Measurements from ENCODE around the gene TMEM254. TPM values are rescaled to one million over a fixed set of nuclear protein-coding genes. Genes with fewer than 3 reads are reported as not detected.

TMEM254 gene
- total and polyA plus RNA-seq, 2 of the 4 experiments (the other 2 are of a cell fraction) = 4.7 to 10.7 TPM

DNA sequence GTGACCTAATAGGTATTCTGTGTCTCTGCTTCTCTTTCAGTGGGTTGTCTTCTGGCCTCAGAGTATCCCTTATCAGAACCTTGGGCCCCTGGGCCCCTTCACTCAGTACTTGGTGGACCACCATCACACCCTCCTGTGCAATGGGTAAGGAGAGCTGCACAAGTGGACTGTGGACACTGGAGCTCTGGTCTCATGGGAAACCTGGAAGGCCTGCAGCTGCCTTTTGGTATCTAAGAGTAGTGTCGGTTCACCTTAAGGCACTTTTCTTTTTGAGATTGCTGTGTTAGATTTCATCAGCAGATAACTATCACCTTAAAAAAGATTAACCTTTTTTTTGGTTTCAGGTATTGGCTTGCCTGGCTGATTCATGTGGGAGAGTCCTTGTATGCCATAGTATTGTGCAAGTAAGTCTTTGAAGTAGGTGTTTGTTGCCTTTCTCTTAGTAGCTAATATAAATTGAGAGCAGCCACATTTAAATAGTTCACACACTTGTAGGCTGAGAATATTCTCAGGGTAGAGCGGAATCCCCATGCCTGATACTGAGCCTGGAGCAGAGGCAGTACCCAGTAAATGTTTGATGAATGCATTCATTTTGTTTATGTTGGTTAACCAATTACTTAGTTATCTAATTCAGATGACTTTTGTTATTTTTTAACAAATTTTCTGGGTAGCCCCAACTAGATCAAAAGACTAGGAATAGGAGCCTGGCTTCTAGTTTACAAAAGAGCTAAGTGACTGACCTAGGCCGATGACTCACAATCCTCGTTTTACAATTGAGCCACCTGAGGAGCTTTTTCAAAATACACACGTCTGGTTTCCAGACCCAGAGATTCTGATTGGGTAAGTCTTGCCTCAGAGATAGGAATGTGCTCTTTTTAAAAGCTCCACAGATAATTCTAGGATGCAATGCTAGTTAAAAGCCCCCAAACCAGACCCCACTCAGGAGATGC, 3.6 kb downstream of the TMEM254 start:
- H2BK15ac ChIP-seq (ENCODE audit: low read depth, low read length) = no peak overlapping the region
- H2BK5ac ChIP-seq (ENCODE audit: low read depth, low read length, poor library complexity, severe bottlenecking) = no peak overlapping the region
- no peak overlapping the region for H3K4me3 ChIP-seq (ENCODE audit: insufficient read depth, low read depth, low read length)
- no peak overlapping the region for H4K5ac ChIP-seq (ENCODE audit: low read depth, low read length)
- no peak overlapping the region for H3K4ac ChIP-seq (ENCODE audit: low read depth, low read length)
- no peak overlapping the region for H2BK120ac ChIP-seq (ENCODE audit: low read depth, low read length)
- no peaks in the 10 kb centered on the region for H4K20me1 ChIP-seq (ENCODE audit: insufficient read depth, low read length)
- H3K23ac ChIP-seq (ENCODE audit: low read depth, low read length) = no peak overlapping the region
- H2AK9ac ChIP-seq (replicated peaks; ENCODE audit: low read depth, low read length, poor library complexity) = no peak overlapping the region
- in situ Hi-C loops (cut with MboI; ENCODE audit: low sequenced_read_pairs) = no loop called here
- H2AFZ ChIP-seq (replicated peaks; ENCODE audit: low read length, poor library complexity) = no peak overlapping the region
- H3K79me1 ChIP-seq (ENCODE audit: low read depth in 1 of 2, low read length in 2 of 2) = peaks cover 0 to 10% of the 10 kb centered on the region in 2 experiments; a peak in 3 of 4 replicates
- H3K14ac ChIP-seq (replicated peaks; ENCODE audit: low read depth, low read length) = no peak overlapping the region
- no peak overlapping the region for H4K8ac ChIP-seq (ENCODE audit: low read depth in 2 of 2, low read length in 2 of 2)
- no peak overlapping the region for H3K56ac ChIP-seq (ENCODE audit: extremely low read depth, insufficient read depth, low read length)
- no peak overlapping the region for H3K4me2 ChIP-seq (ENCODE audit: low read depth, low read length)
- H3K9ac ChIP-seq (ENCODE audit: low read depth, low read length) = no peak overlapping the region
- no peak overlapping the region for H2AK5ac ChIP-seq (ENCODE audit: low read depth, low read length)
- ATAC-seq (ENCODE audit: low read depth) (no peak), DNase-seq (peak; percentile 60)
- WGBS, 2 experiments (ENCODE audit: extremely low coverage in 2 of 2, insufficient read length in 1 of 2) = no CpG with 5 or more reads among the region's 5 CpGs
- ChIA-PET CTCF (interaction anchor here (1.2 kb wide), 1 partner anchor 21 kb away, joined by 3 read pairs; no protein-coding TSS in a partner anchor), POLR2A (ENCODE audit: unreplicated experiment) (no interaction called here)
- no peaks in the 10 kb centered on the region for H3K4me1 ChIP-seq (ENCODE audit: control insufficient read depth, insufficient read depth, low read length)
- H3K18ac ChIP-seq (ENCODE audit: low read depth, low read length) = no peak overlapping the region
- BruUV-seq (replicated peaks) = no TSS peak
- H3K27ac ChIP-seq (ENCODE audit: insufficient read depth, low read length) = no peak overlapping the region
- intact Hi-C loops (cut with micrococcal nuclease) = no loop called here
- peaks cover 3% of the 10 kb centered on the region; the same call in 1 of the 2 replicates for H3K9me1 ChIP-seq (ENCODE audit: insufficient read depth, low read length)
- H3K27me3 ChIP-seq (ENCODE audit: control insufficient read depth, insufficient read depth, low read length) = no peaks in the 10 kb centered on the region
- H2BK20ac ChIP-seq (ENCODE audit: low read depth, low read length) = no peak overlapping the region
- H4K91ac ChIP-seq (ENCODE audit: insufficient read depth, low read depth, low read length) = no peak overlapping the region
- peaks cover 2% of the 10 kb centered on the region; the same call in 1 of the 2 replicates for H3K36me3 ChIP-seq (ENCODE audit: control insufficient read depth, insufficient read depth, low read length)
- no peaks in the 10 kb centered on the region for H3K9me3 ChIP-seq (ENCODE audit: control insufficient read depth, insufficient read depth, low read length)
- dilution Hi-C loops (cut with HindIII; ENCODE audit: low sequenced_read_pairs, unreplicated experiment) = no loop called here
- TF ChIP-seq RAD21 (IDR thresholded peaks at IDR 0.05; ENCODE audit: low read length) (no peak), MAZ (IDR thresholded peaks at IDR 0.05; ENCODE audit: borderline replicate concordance, low read depth, low read length) (no peak), CEBPB (IDR thresholded peaks at IDR 0.05; ENCODE audit: low read depth, low read length) (no peak; the same call in 1 of the 2 replicates), POLR2A (IDR thresholded peaks at IDR 0.05; ENCODE audit: low read depth, low read length) (no peak), USF2 (IDR thresholded peaks at IDR 0.05; ENCODE audit: low read depth, low read length) (no peak), MXI1 (IDR thresholded peaks at IDR 0.05; ENCODE audit: borderline replicate concordance, low read depth, low read length) (no peak), FOS (IDR thresholded peaks at IDR 0.05; ENCODE audit: low read depth, low read length) (no peak), RCOR1 (IDR thresholded peaks at IDR 0.05; ENCODE audit: insufficient replicate concordance, low read length) (no peak), MAFK (IDR thresholded peaks at IDR 0.05; ENCODE audit: low read depth, low read length) (no peak), RFX5 (IDR thresholded peaks at IDR 0.05; ENCODE audit: low read depth, low read length) (no peak), SMC3 (IDR thresholded peaks at IDR 0.05; ENCODE audit: low read depth, low read length) (no peak), CHD1 (IDR thresholded peaks at IDR 0.05; ENCODE audit: low read depth, low read length) (no peak)
- TF ChIP-seq, protein P1, sequence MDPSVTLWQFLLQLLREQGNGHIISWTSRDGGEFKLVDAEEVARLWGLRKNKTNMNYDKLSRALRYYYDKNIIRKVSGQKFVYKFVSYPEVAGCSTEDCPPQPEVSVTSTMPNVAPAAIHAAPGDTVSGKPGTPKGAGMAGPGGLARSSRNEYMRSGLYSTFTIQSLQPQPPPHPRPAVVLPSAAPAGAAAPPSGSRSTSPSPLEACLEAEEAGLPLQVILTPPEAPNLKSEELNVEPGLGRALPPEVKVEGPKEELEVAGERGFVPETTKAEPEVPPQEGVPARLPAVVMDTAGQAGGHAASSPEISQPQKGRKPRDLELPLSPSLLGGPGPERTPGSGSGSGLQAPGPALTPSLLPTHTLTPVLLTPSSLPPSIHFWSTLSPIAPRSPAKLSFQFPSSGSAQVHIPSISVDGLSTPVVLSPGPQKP (IDR thresholded peaks at IDR 0.05; ENCODE audit: borderline replicate concordance, low read depth, low read length) = no peak
- TF ChIP-seq, protein P2, sequence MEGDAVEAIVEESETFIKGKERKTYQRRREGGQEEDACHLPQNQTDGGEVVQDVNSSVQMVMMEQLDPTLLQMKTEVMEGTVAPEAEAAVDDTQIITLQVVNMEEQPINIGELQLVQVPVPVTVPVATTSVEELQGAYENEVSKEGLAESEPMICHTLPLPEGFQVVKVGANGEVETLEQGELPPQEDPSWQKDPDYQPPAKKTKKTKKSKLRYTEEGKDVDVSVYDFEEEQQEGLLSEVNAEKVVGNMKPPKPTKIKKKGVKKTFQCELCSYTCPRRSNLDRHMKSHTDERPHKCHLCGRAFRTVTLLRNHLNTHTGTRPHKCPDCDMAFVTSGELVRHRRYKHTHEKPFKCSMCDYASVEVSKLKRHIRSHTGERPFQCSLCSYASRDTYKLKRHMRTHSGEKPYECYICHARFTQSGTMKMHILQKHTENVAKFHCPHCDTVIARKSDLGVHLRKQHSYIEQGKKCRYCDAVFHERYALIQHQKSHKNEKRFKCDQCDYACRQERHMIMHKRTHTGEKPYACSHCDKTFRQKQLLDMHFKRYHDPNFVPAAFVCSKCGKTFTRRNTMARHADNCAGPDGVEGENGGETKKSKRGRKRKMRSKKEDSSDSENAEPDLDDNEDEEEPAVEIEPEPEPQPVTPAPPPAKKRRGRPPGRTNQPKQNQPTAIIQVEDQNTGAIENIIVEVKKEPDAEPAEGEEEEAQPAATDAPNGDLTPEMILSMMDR (conservative IDR thresholded peaks at IDR 0.05; ENCODE audit: low read depth, low read length) = no peak
